Fibroblast of skin of right quadriceps (primary cell): ENCODE results near the gene TP53TG3E.
"Not testable (repeated sequence)": the region's sequence is repeated elsewhere in the genome, so short reads cannot be mapped to it uniquely, and the experiment has no call there.

ENCODE experiments used
- DNase-seq: peaks from one replicate; pipeline ENCODE4 v3.0.0-alpha.2; 2013

TP53TG3E gene, protein sequence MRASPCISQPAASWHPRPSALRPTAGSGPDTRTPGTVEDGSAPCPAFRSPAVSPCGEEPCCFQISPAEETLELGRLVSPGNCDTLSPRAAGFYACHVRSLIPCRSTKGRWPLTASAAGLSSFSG

GRCh38 chr16:33304006-33304405 lies at the start of gene TP53TG3E:
TSS of gene TP53TG3E (plus strand) at chr16:33304306. CDS start at chr16:33304374, 68 bp downstream.
- not testable (repeated sequence) for DNase-seq

GRCh38 chr16:33336226-33337012 lies 32.3 kb downstream of the TP53TG3E start:
- not testable (repeated sequence) for DNase-seq

GRCh38 chr16:33337627-33338542 lies 33.8 kb downstream of the TP53TG3E start:
- not testable (repeated sequence) for DNase-seq

DNA sequence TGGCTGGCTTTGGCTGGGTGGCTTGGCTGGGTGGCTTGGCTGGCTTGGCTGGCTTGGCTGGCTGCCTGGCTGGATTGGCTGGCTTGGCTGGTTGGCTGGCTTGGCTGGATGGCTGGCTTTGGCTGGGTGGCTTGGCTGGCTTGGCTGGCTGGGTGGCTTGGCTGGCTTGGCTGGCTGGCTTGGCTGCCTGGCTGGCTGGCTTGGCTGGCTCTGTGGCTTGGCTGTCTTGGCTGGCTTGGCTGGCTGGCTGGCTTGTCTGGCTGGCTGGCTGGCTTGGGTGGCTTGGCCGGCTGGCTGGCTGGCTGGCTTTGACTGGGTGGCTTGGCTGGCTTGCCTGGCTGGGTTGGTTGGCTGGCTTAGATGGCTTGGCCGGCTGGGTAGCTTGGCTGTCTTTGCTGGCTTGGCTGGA lies 34.4 kb downstream of the TP53TG3E start:
- not testable (repeated sequence) for DNase-seq

DNA sequence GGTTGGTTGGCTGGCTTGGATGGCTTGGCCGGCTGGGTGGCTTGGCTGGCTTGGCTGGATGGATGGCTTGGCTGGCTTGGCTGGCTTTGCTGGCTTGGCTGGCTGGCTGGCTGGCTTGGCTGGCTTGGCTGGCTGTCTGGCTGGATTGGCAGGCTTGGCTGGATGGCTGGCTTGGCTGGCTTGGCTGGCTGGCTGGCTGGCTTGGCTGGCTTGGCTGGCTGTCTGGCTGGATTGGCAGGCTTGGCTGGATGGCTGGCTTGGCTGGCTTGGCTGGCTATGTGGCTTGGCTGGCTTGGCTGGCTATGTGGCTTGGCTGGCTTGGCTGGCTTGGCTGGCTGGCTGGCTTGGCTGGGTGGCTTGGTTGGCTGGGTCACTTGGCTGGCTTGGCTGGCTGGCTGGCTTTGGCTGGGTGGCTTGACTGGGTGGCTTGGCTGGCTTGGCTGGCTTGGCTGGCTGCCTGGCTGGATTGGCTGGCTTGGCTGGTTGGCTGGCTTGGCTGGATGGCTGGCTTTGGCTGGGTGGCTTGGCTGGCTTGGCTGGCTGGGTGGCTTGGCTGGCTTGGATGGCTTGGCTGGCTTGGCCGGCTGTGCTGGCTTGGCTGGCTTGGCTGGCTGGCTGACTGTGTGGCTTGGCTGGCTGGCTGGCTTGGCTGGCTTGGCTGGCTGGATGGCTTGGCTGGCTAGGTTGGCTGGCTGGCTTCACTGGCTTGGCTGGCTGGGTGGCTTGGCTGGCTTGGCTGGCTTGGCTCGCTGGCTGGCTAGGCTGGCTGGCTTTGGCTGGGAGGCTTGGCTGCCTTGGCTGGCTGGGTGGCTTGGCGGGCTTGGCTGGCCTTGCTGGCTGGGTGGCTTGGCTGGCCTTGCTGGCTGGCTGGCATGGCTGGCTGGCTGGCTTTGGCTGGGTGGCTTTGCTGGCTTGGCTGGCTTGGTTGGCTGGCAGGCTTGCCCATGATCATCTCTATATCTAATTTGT lies 35.3 kb downstream of the TP53TG3E start:
- DNase-seq = not testable (repeated sequence)
